PC-3 (cell line): Measurements from ENCODE around the gene C7orf57. TPM values are rescaled to one million over a fixed set of nuclear protein-coding genes. Genes with fewer than 3 reads are reported as not detected.
A peak's percentile ranks its signal among the peaks of the same experiment; 100 is the strongest.

Source experiments
- ATAC-seq: fragments of 200-7000 bp; cut with Tn5 transposase; 2 replicates; pipeline ENCODE4 v1.9.1; 2020; ENCODE audit warnings: mild to moderate bottlenecking, moderate library complexity
- BruUV-seq: library from RNA; stranded (reverse); fragments of 400-500 nt; replicated peaks from 2 replicates; lab custom pipeline; 2021; lab: Mats Ljungman, UMichigan
- CTCF ChIA-PET: fragments of 300-600 bp; sonication (Branson Sonifier 250); formaldehyde crosslinking; loops from one replicate; lab custom pipeline; 2022; ENCODE audit warnings: antibody characterized with exemption; lab: Charles Lee
- POLR2A ChIA-PET: fragments of 300-600 bp; sonication (Branson Sonifier 250); formaldehyde crosslinking; loops from one replicate; lab custom pipeline; 2022; ENCODE audit warnings: antibody characterized with exemption; ENCODE audit not compliant: unreplicated experiment; lab: Charles Lee
- DNase-seq: peaks from one replicate; pipeline ENCODE4 v3.0.0-alpha.2; 2015
- H2AFZ ChIP-seq: fragments of 300-600 bp; sonication (generic); 2 replicates; pipeline ENCODE4 v1.6.0; 2016; ENCODE audit warnings: antibody characterized with exemption, low read length
- H3F3A ChIP-seq: fragments of 300-600 bp; sonication (generic); one replicate; pipeline ENCODE4 v1.6.0; 2017; ENCODE audit warnings: antibody characterized with exemption, low read length, control low read depth, mild to moderate bottlenecking; ENCODE audit not compliant: unreplicated experiment
- H3K27ac ChIP-seq: fragments of 300-600 bp; sonication (generic); 2 replicates; pipeline ENCODE4 v1.5.1; 2016; ENCODE audit warnings: mild to moderate bottlenecking, low read length
- H3K27me3 ChIP-seq: fragments of 300-600 bp; sonication (generic); 2 replicates; pipeline ENCODE4 v1.6.1; 2016; ENCODE audit warnings: low read length, mixed read lengths
- H3K36me3 ChIP-seq: fragments of 300-600 bp; sonication (generic); 2 replicates; pipeline ENCODE4 v1.6.1; 2016; ENCODE audit warnings: low read depth, mixed run types, low read length, mixed read lengths
- H3K4me1 ChIP-seq: fragments of 300-600 bp; sonication (generic); 2 replicates; pipeline ENCODE4 v1.5.1; 2016; ENCODE audit warnings: low read length; ENCODE audit not compliant: insufficient read depth
- H3K4me2 ChIP-seq: fragments of 300-600 bp; sonication (generic); 2 replicates; pipeline ENCODE4 v1.6.0; 2016; ENCODE audit warnings: low read length
- H3K4me3 ChIP-seq: fragments of 300-600 bp; sonication (generic); 2 replicates; pipeline ENCODE4 v1.5.1; 2016; ENCODE audit warnings: mild to moderate bottlenecking, low read length, mixed read lengths
- H3K79me2 ChIP-seq: fragments of 300-600 bp; sonication (generic); 2 replicates; pipeline ENCODE4 v1.6.1; 2017; ENCODE audit warnings: low read length, mixed read lengths
- H3K9ac ChIP-seq: fragments of 300-600 bp; sonication (generic); 2 replicates; pipeline ENCODE4 v1.6.0; 2016; ENCODE audit warnings: mild to moderate bottlenecking, low read length
- H3K9me2 ChIP-seq: fragments of 300-600 bp; sonication (generic); replicated peaks from 2 replicates; pipeline ENCODE4 v1.6.1; 2016; ENCODE audit warnings: mixed run types, low read length, mixed read lengths
- H3K9me3 ChIP-seq: fragments of 300-600 bp; sonication (generic); 2 replicates; pipeline ENCODE4 v1.6.1; 2016; ENCODE audit warnings: low read length, mixed read lengths
- H4K20me1 ChIP-seq: fragments of 300-600 bp; sonication (generic); 2 replicates; pipeline ENCODE4 v1.6.1; 2016; ENCODE audit warnings: low read length, mixed read lengths
- CTCF ChIP-seq: fragments of 300-600 bp; sonication (generic); conservative IDR thresholded peaks from 2 replicates; pipeline ENCODE4 v1.5.1; 2017; ENCODE audit warnings: antibody characterized with exemption, low read depth, mild to moderate bottlenecking, low read length
- EZH2 ChIP-seq: fragments of 300-600 bp; sonication (generic); IDR thresholded peaks from one replicate; pipeline ENCODE4 v1.6.1; 2017; ENCODE audit warnings: antibody characterized with exemption, mild to moderate bottlenecking, low read length; ENCODE audit not compliant: unreplicated experiment
- EZH2phosphoT487 ChIP-seq: fragments of 300-600 bp; sonication (generic); IDR thresholded peaks from 2 replicates; pipeline ENCODE4 v1.6.1; 2018; ENCODE audit warnings: mild to moderate bottlenecking, antibody characterized with exemption, low read length, borderline replicate concordance
- intact Hi-C: fragments of 100-400 bp; cut with micrococcal nuclease; formaldehyde crosslinking; loops from 2 replicates; pipeline ENCODE4 v1.9.0; 2023
- total RNA-seq: library from RNA; depleted of rRNA; stranded (reverse); fragments of >200 nt; gene quantifications from 2 replicates; pipeline ENCODE4 v1.2.3, GENCODE V29; 2014

C7orf57 gene
- total RNA-seq, 1 experiment from 2014 or later = 0.15 TPM

- intact Hi-C loops = no loop called here
- Histone ChIP-seq H3K4me2 (no peak overlapping the region), H2AFZ (no peak overlapping the region), H3F3A (no peaks in the 10 kb centered on the region), H3K4me3 (no peak overlapping the region), H3K9me2 (no peaks in the 10 kb centered on the region), H3K27ac (no peak overlapping the region), H3K9me3 (no peaks in the 10 kb centered on the region), H3K4me1 (peaks cover 12% of the 10 kb centered on the region), H4K20me1 (no peaks in the 10 kb centered on the region), H3K36me3 (peaks cover 16% of the 10 kb centered on the region; the same call in 1 of the 2 replicates), H3K27me3 (no peaks in the 10 kb centered on the region), H3K79me2 (no peaks in the 10 kb centered on the region), H3K9ac (no peak overlapping the region)
- TF ChIP-seq EZH2 (no peak), EZH2phosphoT487 (no peak), CTCF (no peak)
- DNase-seq (no peak), ATAC-seq (peak; percentile 10; the same call in 1 of the 2 replicates)
- POLR2A ChIA-PET = interaction anchor here (0.5 to 0.6 kb wide), 2 partner anchors 149 to 170 kb away, joined by 3 read pairs; no protein-coding TSS in a partner anchor
- TSS peak; percentile 6 for BruUV-seq
- CTCF ChIA-PET = interaction anchor here (0.5 to 1.5 kb wide), 5 partner anchors 20 to 164 kb away, joined by 3 to 14 read pairs (median 3); partner anchors contain the start of gene UPP1
Observed at GRCh38 chr7:48108959-48109847, 73.9 kb downstream of the C7orf57 start.

GRCh38 chr7:48109848-48110663 is 74.7 kb downstream of the C7orf57 start:
- H3K9me2 ChIP-seq = no peaks in the 10 kb centered on the region
- no peak overlapping the region for H2AFZ ChIP-seq
- peaks cover 12% of the 10 kb centered on the region for H3K4me1 ChIP-seq
- intact Hi-C loops = loop anchor here (1.0 kb wide), 3 partner anchors 44 to 165 kb away; no protein-coding TSS in a partner anchor
- peak; percentile 86 for DNase-seq
- H3K9ac ChIP-seq = no peak overlapping the region
- H4K20me1 ChIP-seq = no peaks in the 10 kb centered on the region
- H3K27me3 ChIP-seq = no peaks in the 10 kb centered on the region
- peaks cover 11% of the 10 kb centered on the region; the same call in 1 of the 2 replicates for H3K36me3 ChIP-seq
- POLR2A ChIA-PET = interaction anchor here (0.5 kb wide), 2 partner anchors 150 to 165 kb away, joined by 3 read pairs; no protein-coding TSS in a partner anchor
- no peaks in the 10 kb centered on the region for H3K9me3 ChIP-seq
- H3F3A ChIP-seq = no peaks in the 10 kb centered on the region
- no TSS peak for BruUV-seq
- no peak overlapping the region for H3K27ac ChIP-seq
- TF ChIP-seq EZH2 (no peak), CTCF (peak; percentile 96), EZH2phosphoT487 (no peak)
- ATAC-seq = peak; percentile 72
- CTCF ChIA-PET = interaction anchor here (0.5 to 1.5 kb wide), 5 partner anchors 11 to 165 kb away, joined by 3 to 14 read pairs (median 3); partner anchors contain the start of gene UPP1
- H3K79me2 ChIP-seq = no peaks in the 10 kb centered on the region
- no peak overlapping the region for H3K4me3 ChIP-seq
- 0 out of 2 replicates have a peak overlapping the region, but pooled peaks have one; percentile 32 for H3K4me2 ChIP-seq
